ENCODE results near the gene APOL3. TPM values are rescaled to one million over a fixed set of nuclear protein-coding genes. Genes with fewer than 3 reads are reported as not detected.
"Not testable (repeated sequence)": the region's sequence is repeated elsewhere in the genome, so short reads cannot be mapped to it uniquely, and the experiment has no call there.

The APOL3 gene
- total RNA-seq, 3 donors from 2014 or later (not counting 1 experiment from before 2014, with no cell fraction given): 105 to 166 (median 111) TPM

DNA sequence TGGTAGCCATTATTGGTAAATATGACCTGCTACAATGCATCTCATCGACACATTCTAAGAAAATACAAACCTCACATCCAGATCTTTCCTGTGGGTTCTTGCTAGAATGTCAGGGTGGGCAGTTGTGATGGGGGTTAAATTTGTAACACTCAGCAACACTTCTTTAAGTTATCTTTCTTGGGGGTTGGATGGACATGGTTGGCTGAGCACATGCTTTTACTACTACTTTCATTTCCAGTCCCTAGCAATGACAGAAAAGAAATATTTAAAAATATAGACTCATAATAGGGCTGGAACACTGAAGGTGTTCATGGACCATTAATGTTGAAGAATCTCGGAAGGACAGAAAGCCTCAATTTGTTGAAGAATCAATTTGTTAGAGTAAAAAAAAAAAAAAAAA, 57.6 kb downstream of the APOL3 start:
- Mint-ChIP-seq H3K4me3 (no peak overlapping the region), H3K36me3 (no peaks in the 10 kb centered on the region), H3K9me3 (no peaks in the 10 kb centered on the region), H3K27me3 (ENCODE audit: low read depth in 2 of 2) (peaks cover 7 to 15% of the 10 kb centered on the region in 2 donors), H3K27ac (no peak overlapping the region), H3K4me1 (no peaks in the 10 kb centered on the region)
- Histone ChIP-seq H3K36me3 (ENCODE audit: control insufficient read depth, insufficient read depth, low read length) (no peaks in the 10 kb centered on the region), H3K27ac (ENCODE audit: low read length) (no peak overlapping the region), H3K27me3 (ENCODE audit: control insufficient read depth, insufficient read depth, low read length) (peaks cover 4% of the 10 kb centered on the region), H3K4me1 (ENCODE audit: control insufficient read depth, insufficient read depth, low read length) (no peaks in the 10 kb centered on the region), H3K9me3 (ENCODE audit: control insufficient read depth, insufficient read depth, low read length) (no peaks in the 10 kb centered on the region), H3K4me3 (ENCODE audit: low read length) (no peak overlapping the region)
- intact Hi-C loops (cut with micrococcal nuclease): no loop called here
- WGBS (ENCODE audit: insufficient coverage): 89% methylated on average over 1 of the region's 2 CpGs
- TF ChIP-seq, protein P1, sequence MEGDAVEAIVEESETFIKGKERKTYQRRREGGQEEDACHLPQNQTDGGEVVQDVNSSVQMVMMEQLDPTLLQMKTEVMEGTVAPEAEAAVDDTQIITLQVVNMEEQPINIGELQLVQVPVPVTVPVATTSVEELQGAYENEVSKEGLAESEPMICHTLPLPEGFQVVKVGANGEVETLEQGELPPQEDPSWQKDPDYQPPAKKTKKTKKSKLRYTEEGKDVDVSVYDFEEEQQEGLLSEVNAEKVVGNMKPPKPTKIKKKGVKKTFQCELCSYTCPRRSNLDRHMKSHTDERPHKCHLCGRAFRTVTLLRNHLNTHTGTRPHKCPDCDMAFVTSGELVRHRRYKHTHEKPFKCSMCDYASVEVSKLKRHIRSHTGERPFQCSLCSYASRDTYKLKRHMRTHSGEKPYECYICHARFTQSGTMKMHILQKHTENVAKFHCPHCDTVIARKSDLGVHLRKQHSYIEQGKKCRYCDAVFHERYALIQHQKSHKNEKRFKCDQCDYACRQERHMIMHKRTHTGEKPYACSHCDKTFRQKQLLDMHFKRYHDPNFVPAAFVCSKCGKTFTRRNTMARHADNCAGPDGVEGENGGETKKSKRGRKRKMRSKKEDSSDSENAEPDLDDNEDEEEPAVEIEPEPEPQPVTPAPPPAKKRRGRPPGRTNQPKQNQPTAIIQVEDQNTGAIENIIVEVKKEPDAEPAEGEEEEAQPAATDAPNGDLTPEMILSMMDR (IDR thresholded peaks at IDR 0.05): no peak
- DNase-seq (no peak), ATAC-seq (no peak)

DNA sequence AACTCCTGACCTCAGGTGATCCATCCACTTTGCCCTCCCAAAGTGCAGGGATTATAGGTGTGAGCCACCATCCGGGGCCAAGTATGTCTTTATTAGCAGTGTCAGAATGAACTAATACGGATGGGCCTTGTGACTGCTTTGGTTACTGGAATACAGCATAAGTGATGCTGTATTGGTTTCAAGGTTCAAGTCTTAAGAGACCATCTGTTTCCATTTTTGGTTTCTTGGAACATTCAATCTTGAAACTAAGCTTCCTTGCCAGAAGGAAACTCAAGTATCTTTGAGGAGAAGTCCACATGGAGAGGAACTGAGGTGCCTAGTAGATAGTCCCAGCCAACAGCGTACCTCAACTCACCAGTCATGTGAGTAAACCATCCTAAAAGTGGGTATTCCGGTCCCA, 58.8 kb downstream of the APOL3 start:
- ATAC-seq (no peak), DNase-seq (no peak)
- 91% methylated on average over 4 of the region's 4 CpGs for WGBS (ENCODE audit: insufficient coverage)
- intact Hi-C loops (cut with micrococcal nuclease): no loop called here
- Mint-ChIP-seq H3K36me3 (no peaks in the 10 kb centered on the region), H3K9me3 (no peaks in the 10 kb centered on the region), H3K27ac (no peak overlapping the region), H3K27me3 (ENCODE audit: low read depth in 2 of 2) (peaks cover 11 to 15% of the 10 kb centered on the region in 2 donors), H3K4me3 (no peak overlapping the region), H3K4me1 (no peaks in the 10 kb centered on the region)
- H3K27me3 ChIP-seq (ENCODE audit: control insufficient read depth, insufficient read depth, low read length): peaks cover 4% of the 10 kb centered on the region
- no peaks in the 10 kb centered on the region for H3K4me1 ChIP-seq (ENCODE audit: control insufficient read depth, insufficient read depth, low read length)
- H3K27ac ChIP-seq (ENCODE audit: low read length): no peak overlapping the region
- H3K4me3 ChIP-seq (ENCODE audit: low read length): no peak overlapping the region
- no peaks in the 10 kb centered on the region for H3K36me3 ChIP-seq (ENCODE audit: control insufficient read depth, insufficient read depth, low read length)
- TF ChIP-seq, protein P1 (IDR thresholded peaks at IDR 0.05): no peak
- no peaks in the 10 kb centered on the region for H3K9me3 ChIP-seq (ENCODE audit: control insufficient read depth, insufficient read depth, low read length)

DNA sequence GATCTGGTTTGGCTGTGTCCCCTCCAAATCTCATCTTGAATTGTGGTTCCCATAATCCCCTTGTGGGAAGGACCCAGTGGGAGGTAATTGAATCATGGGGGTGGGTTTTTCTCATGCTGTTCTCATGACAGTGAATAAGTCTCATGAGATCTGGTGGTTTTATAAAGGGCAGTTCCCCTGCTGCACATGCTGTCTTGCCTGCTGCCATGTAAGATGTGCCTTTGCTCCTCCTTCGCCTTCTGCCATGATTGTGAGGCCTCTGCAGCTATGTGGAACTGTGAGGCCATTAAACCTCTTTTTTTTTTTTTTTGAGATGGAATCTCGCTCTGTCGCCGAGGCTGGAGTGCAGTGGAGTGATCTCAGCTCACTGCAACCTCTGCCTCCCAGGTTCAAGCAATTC, 59.6 kb downstream of the APOL3 start:
- H3K27me3 Mint-ChIP-seq (ENCODE audit: low read depth in 2 of 2); H3K4me1 ChIP-seq (ENCODE audit: control insufficient read depth, insufficient read depth, low read length); H3K4me3 Mint-ChIP-seq; DNase-seq; H3K27ac ChIP-seq (ENCODE audit: low read length); H3K4me1 Mint-ChIP-seq; H3K27me3 ChIP-seq (ENCODE audit: control insufficient read depth, insufficient read depth, low read length); H3K4me3 ChIP-seq (ENCODE audit: low read length); H3K36me3 Mint-ChIP-seq; H3K9me3 ChIP-seq (ENCODE audit: control insufficient read depth, insufficient read depth, low read length); ATAC-seq; H3K9me3 Mint-ChIP-seq; intact Hi-C loops (cut with micrococcal nuclease); H3K27ac Mint-ChIP-seq; H3K36me3 ChIP-seq (ENCODE audit: control insufficient read depth, insufficient read depth, low read length): not testable (repeated sequence)
- WGBS (ENCODE audit: insufficient coverage): 93% methylated on average over 4 of the region's 4 CpGs

DNA sequence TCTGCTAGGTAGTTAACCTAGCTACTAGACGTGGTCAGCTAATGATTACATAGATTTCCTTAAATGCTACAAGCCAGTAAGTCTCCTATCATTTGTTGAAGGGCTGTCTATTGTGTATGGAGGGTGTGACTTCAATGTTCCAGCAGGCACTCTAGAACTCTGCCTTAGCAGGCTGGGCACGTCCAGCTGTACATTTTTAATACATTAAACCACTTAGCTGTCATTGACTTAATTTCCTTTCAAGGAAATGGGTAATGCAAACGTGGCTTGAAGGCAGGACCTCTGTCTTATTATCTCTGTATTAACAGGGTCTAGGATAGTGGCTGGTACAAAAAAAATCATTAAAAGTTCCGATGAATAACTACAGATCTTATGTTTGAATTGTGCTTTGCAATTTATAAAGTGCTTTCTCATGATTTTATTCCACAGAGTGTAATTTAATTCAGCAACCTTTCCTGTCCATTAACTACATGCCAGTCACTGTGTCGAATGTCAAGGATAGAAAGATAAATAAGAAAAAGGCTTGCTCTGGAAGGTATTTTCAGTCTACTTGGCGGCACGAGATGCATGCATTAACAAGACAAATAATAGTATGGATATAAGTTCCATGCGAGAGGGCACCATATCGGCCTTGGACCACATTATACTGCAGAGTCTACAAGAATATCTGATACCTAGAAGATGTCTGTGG, 60.3 kb downstream of the APOL3 start:
- Mint-ChIP-seq H3K4me3 (no peak overlapping the region), H3K4me1 (no peaks in the 10 kb centered on the region), H3K36me3 (no peaks in the 10 kb centered on the region), H3K27me3 (ENCODE audit: low read depth in 2 of 2) (peaks cover 8% of the 10 kb centered on the region in 2 donors), H3K27ac (no peak overlapping the region), H3K9me3 (no peaks in the 10 kb centered on the region)
- H3K9me3 ChIP-seq (ENCODE audit: control insufficient read depth, insufficient read depth, low read length): no peaks in the 10 kb centered on the region
- TF ChIP-seq, protein P1 (IDR thresholded peaks at IDR 0.05): no peak
- no peaks in the 10 kb centered on the region for H3K36me3 ChIP-seq (ENCODE audit: control insufficient read depth, insufficient read depth, low read length)
- peaks cover 4% of the 10 kb centered on the region for H3K27me3 ChIP-seq (ENCODE audit: control insufficient read depth, insufficient read depth, low read length)
- H3K4me3 ChIP-seq (ENCODE audit: low read length): no peak overlapping the region
- ATAC-seq: no peak
- DNase-seq: no peak
- intact Hi-C loops (cut with micrococcal nuclease): no loop called here
- no peaks in the 10 kb centered on the region for H3K4me1 ChIP-seq (ENCODE audit: control insufficient read depth, insufficient read depth, low read length)
- no peak overlapping the region for H3K27ac ChIP-seq (ENCODE audit: low read length)
- 83% methylated on average over 8 of the region's 9 CpGs for WGBS (ENCODE audit: insufficient coverage)

DNA sequence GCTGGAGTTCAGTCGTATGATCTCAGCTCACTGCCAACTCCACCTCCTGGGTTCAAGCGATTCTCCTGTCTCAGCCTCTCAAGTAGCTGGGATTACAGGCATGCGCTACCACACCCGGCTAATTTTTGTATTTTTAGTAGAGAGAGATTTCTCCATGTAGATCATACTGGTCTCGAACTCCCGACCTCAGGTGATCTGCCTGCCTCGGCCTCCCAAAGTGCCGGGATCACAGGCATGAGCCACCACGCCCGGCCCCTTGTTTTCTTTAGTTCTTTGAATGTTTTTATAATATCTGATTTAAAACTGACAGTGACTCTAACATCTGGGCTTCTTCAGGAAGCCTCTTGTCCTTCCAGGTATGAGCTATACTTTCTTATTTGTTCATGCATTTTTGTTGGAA, 61.0 kb downstream of the APOL3 start:
- H3K4me1 Mint-ChIP-seq; H3K9me3 Mint-ChIP-seq; H3K4me1 ChIP-seq (ENCODE audit: control insufficient read depth, insufficient read depth, low read length); H3K27ac Mint-ChIP-seq; H3K36me3 Mint-ChIP-seq; H3K27ac ChIP-seq (ENCODE audit: low read length); H3K9me3 ChIP-seq (ENCODE audit: control insufficient read depth, insufficient read depth, low read length); H3K4me3 ChIP-seq (ENCODE audit: low read length); ATAC-seq; H3K27me3 Mint-ChIP-seq (ENCODE audit: low read depth in 2 of 2); DNase-seq; H3K27me3 ChIP-seq (ENCODE audit: control insufficient read depth, insufficient read depth, low read length); H3K4me3 Mint-ChIP-seq; intact Hi-C loops (cut with micrococcal nuclease); H3K36me3 ChIP-seq (ENCODE audit: control insufficient read depth, insufficient read depth, low read length): not testable (repeated sequence)
- 95% methylated on average over 10 of the region's 10 CpGs for WGBS (ENCODE audit: insufficient coverage)
